IMR-90 (cell line): Measurements from ENCODE around the gene MBD3L5. TPM values are rescaled to one million over a fixed set of nuclear protein-coding genes. Genes with fewer than 3 reads are reported as not detected.
A peak's percentile ranks its signal among the peaks of the same experiment; 100 is the strongest.

Experiments used
- ATAC-seq: fragments of 200-7000 bp; cut with Tn5 transposase; 2 replicates; pipeline ENCODE4 v1.9.1; 2020; ENCODE audit warnings: low read depth, mild to moderate bottlenecking, moderate library complexity
- BruUV-seq: library from RNA; stranded (reverse); fragments of 400-500 nt; replicated peaks from 2 replicates; lab custom pipeline; 2021; lab: Mats Ljungman, UMichigan
- CTCF ChIA-PET: fragments of 300-600 bp; formaldehyde crosslinking; extraction: SDS; loops from one replicate; lab custom pipeline; 2021; ENCODE audit warnings: antibody characterized with exemption; lab: Yijun Ruan, JAX
- POLR2A ChIA-PET: fragments of 300-600 bp; sonication (Branson Sonifier 250); formaldehyde crosslinking; loops from one replicate; lab custom pipeline; 2022; ENCODE audit warnings: antibody characterized with exemption; ENCODE audit not compliant: unreplicated experiment; lab: Charles Lee
- DNase-seq: peaks from one replicate; pipeline ENCODE4 v3.0.0; 2013
- H2AFZ ChIP-seq: replicated peaks from 2 replicates; pipeline ENCODE3; 2013; ENCODE audit warnings: low read length, mild to moderate bottlenecking; ENCODE audit not compliant: poor library complexity
- H2AK5ac ChIP-seq: 2 replicates; pipeline ENCODE4 v1.6.1; 2013; ENCODE audit warnings: low read depth, low read length, inconsistent platforms
- H2AK9ac ChIP-seq: replicated peaks from 2 replicates; pipeline ENCODE3; 2013; ENCODE audit warnings: mild to moderate bottlenecking, low read depth, low read length, moderate library complexity; ENCODE audit not compliant: poor library complexity
- H2BK120ac ChIP-seq: 2 replicates; pipeline ENCODE4 v1.6.1; 2013; ENCODE audit warnings: low read depth, low read length, inconsistent platforms
- H2BK15ac ChIP-seq: 3 replicates; pipeline ENCODE4 v1.6.1; 2013; ENCODE audit warnings: low read depth, low read length, inconsistent platforms
- H2BK20ac ChIP-seq: 2 replicates; pipeline ENCODE4 v1.6.1; 2013; ENCODE audit warnings: low read depth, mild to moderate bottlenecking, inconsistent platforms, low read length, moderate library complexity
- H2BK5ac ChIP-seq: 2 replicates; pipeline ENCODE4 v1.6.1; 2013; ENCODE audit warnings: mild to moderate bottlenecking, low read depth, low read length, inconsistent platforms; ENCODE audit not compliant: poor library complexity, severe bottlenecking
- H3K14ac ChIP-seq: replicated peaks from 2 replicates; pipeline ENCODE4 v1.6.1; 2013; ENCODE audit warnings: low read depth, low read length, inconsistent platforms
- H3K18ac ChIP-seq: 2 replicates; pipeline ENCODE4 v1.6.1; 2013; ENCODE audit warnings: low read depth, low read length, control low read depth
- H3K23ac ChIP-seq: 2 replicates; pipeline ENCODE4 v1.6.1; 2013; ENCODE audit warnings: low read depth, low read length, inconsistent platforms
- H3K27ac ChIP-seq: 2 replicates; pipeline ENCODE4 v1.5.1; 2013; ENCODE audit warnings: mild to moderate bottlenecking, control low read depth, low read length; ENCODE audit not compliant: insufficient read depth
- H3K27me3 ChIP-seq: 2 replicates; pipeline ENCODE4 v1.6.1; 2013; ENCODE audit warnings: low read length; ENCODE audit not compliant: control insufficient read depth, insufficient read depth
- H3K36me3 ChIP-seq: 2 replicates; pipeline ENCODE4 v1.6.1; 2013; ENCODE audit warnings: low read length, mixed read lengths; ENCODE audit not compliant: control insufficient read depth, insufficient read depth
- H3K4ac ChIP-seq: 2 replicates; pipeline ENCODE4 v1.6.1; 2013; ENCODE audit warnings: low read depth, low read length, inconsistent platforms
- H3K4me1 ChIP-seq: 2 replicates; pipeline ENCODE4 v1.6.1; 2013; ENCODE audit warnings: low read length, mixed read lengths; ENCODE audit not compliant: control insufficient read depth, insufficient read depth
- H3K4me2 ChIP-seq: 2 replicates; pipeline ENCODE4 v1.6.1; 2013; ENCODE audit warnings: low read depth, mild to moderate bottlenecking, control low read depth, low read length, moderate library complexity
- H3K4me3 ChIP-seq: 2 replicates; pipeline ENCODE4 v1.5.1; 2013; ENCODE audit warnings: low read depth, mild to moderate bottlenecking, control low read depth, low read length, moderate library complexity; ENCODE audit not compliant: insufficient read depth
- H3K56ac ChIP-seq: 2 replicates; pipeline ENCODE4 v1.6.1; 2013; ENCODE audit warnings: low read length, inconsistent platforms; ENCODE audit not compliant: insufficient read depth; ENCODE audit errors: extremely low read depth
- H3K79me1 ChIP-seq, 2 experiments: 2 replicates each; pipeline ENCODE4 v1.6.1; 2013; ENCODE audit warnings: low read length in 2 of 2, inconsistent platforms in 1 of 2, low read depth in 1 of 2
- H3K9ac ChIP-seq: 2 replicates; pipeline ENCODE4 v1.6.1; 2013; ENCODE audit warnings: low read depth, low read length, control low read depth
- H3K9me1 ChIP-seq: 2 replicates; pipeline ENCODE4 v1.6.1; 2013; ENCODE audit warnings: low read length, inconsistent platforms; ENCODE audit not compliant: insufficient read depth
- H3K9me3 ChIP-seq: 2 replicates; pipeline ENCODE4 v1.6.1; 2013; ENCODE audit warnings: low read length; ENCODE audit not compliant: control insufficient read depth, insufficient read depth
- H4K20me1 ChIP-seq: 2 replicates; pipeline ENCODE4 v1.6.1; 2013; ENCODE audit warnings: low read length, inconsistent platforms; ENCODE audit not compliant: insufficient read depth
- H4K5ac ChIP-seq: 2 replicates; pipeline ENCODE4 v1.6.1; 2013; ENCODE audit warnings: mild to moderate bottlenecking, low read depth, low read length, control low read depth
- H4K8ac ChIP-seq, 2 experiments: 2 replicates each; pipeline ENCODE4 v1.6.1; 2013; ENCODE audit warnings: low read depth in 2 of 2, low read length in 2 of 2, control low read depth in 1 of 2, inconsistent platforms in 1 of 2
- H4K91ac ChIP-seq: 2 replicates; pipeline ENCODE4 v1.6.1; 2013; ENCODE audit warnings: low read depth, low read length, inconsistent platforms; ENCODE audit not compliant: insufficient read depth
- BHLHE40 ChIP-seq: fragments of 150-350 bp; IDR thresholded peaks from 2 replicates; pipeline ENCODE4 v1.6.1; 2016; ENCODE audit warnings: mild to moderate bottlenecking, low read depth, low read length
- CEBPB ChIP-seq: IDR thresholded peaks from 2 replicates; pipeline ENCODE4 v1.6.1; 2012; ENCODE audit warnings: low read depth, low read length, improper control_type of control experiment
- CHD1 ChIP-seq: IDR thresholded peaks from 2 replicates; pipeline ENCODE4 v1.6.1; 2012; ENCODE audit warnings: low read depth, low read length, improper control_type of control experiment
- MAFK ChIP-seq: IDR thresholded peaks from 2 replicates; pipeline ENCODE4 v1.6.1; 2012; ENCODE audit warnings: low read depth, low read length, improper control_type of control experiment
- MAZ ChIP-seq: IDR thresholded peaks from 2 replicates; pipeline ENCODE4 v1.6.1; 2012; ENCODE audit warnings: low read depth, mild to moderate bottlenecking, low read length, improper control_type of control experiment, moderate library complexity, borderline replicate concordance
- MXI1 ChIP-seq: IDR thresholded peaks from 2 replicates; pipeline ENCODE4 v1.6.1; 2012; ENCODE audit warnings: low read depth, mild to moderate bottlenecking, low read length, moderate library complexity, borderline replicate concordance
- NFE2L2 ChIP-seq: fragments of 150-350 bp; IDR thresholded peaks from 2 replicates; pipeline ENCODE4 v1.6.1; 2016; ENCODE audit warnings: low read depth, mild to moderate bottlenecking, low read length
- POLR2A ChIP-seq: IDR thresholded peaks from 2 replicates; pipeline ENCODE4 v1.6.1; 2012; ENCODE audit warnings: mild to moderate bottlenecking, low read depth, low read length
- RAD21 ChIP-seq: IDR thresholded peaks from 2 replicates; pipeline ENCODE4 v1.6.1; 2012; ENCODE audit warnings: low read length, improper control_type of control experiment
- RFX5 ChIP-seq: IDR thresholded peaks from 2 replicates; pipeline ENCODE4 v1.8.0; 2012; ENCODE audit warnings: low read depth, mild to moderate bottlenecking, low read length, moderate library complexity
- WGBS, 2 experiments: methylation state at CpG; one replicate each; pipeline versions ENCODE4 v1.1.5 to v1.1.7; 2013; ENCODE audit warnings: missing lambda C conversion rate in 2 of 2; ENCODE audit not compliant: insufficient read length in 1 of 2; ENCODE audit errors: extremely low coverage in 2 of 2; 5-methylcytosine and 5-hydroxymethylcytosine counted together
- dilution Hi-C: fragments of 300-500 bp; cut with HindIII; formaldehyde crosslinking; loops from one replicate; pipeline ENCODE4 v1.14.3; 2018; ENCODE audit warnings: low sequenced_read_pairs; ENCODE audit not compliant: unreplicated experiment
- in situ Hi-C: fragments of 300-500 bp; cut with MboI; formaldehyde crosslinking; loops from 3 replicates; pipeline ENCODE4 v1.14.3; 2019; ENCODE audit warnings: low sequenced_read_pairs, inconsistent platforms, mixed read lengths
- intact Hi-C: fragments of 100-400 bp; cut with micrococcal nuclease; formaldehyde crosslinking; loops from 2 replicates; pipeline ENCODE4 v1.10.0; 2022
- polyA plus RNA-seq, 3 experiments: library from polyadenylated mRNA; depleted of rRNA; stranded (reverse); fragments of >200 nt; gene quantifications; 2 replicates each; pipeline ENCODE4 v1.2.3, GENCODE V29; 2012; ENCODE audit warnings: low replicate concordance in 1 of 3
- total RNA-seq: library from RNA; depleted of rRNA; stranded (reverse); fragments of >200 nt; gene quantifications from 2 replicates; pipeline ENCODE4 v1.2.3, GENCODE V29; 2012
- TF ChIP-seq, protein P1 (sequence below): fragments of 150-350 bp; IDR thresholded peaks from 2 replicates; pipeline ENCODE4 v1.6.1; 2017; ENCODE audit warnings: mild to moderate bottlenecking, antibody characterized with exemption, low read length, low read depth
- TF ChIP-seq, protein P2 (sequence below): conservative IDR thresholded peaks from 2 replicates; pipeline ENCODE4 v1.5.1; 2012; ENCODE audit warnings: mild to moderate bottlenecking, low read depth, low read length, improper control_type of control experiment
- TF ChIP-seq, protein P3 (sequence below): fragments of 150-350 bp; IDR thresholded peaks from 2 replicates; pipeline ENCODE4 v1.6.1; 2016; ENCODE audit warnings: low read depth, mild to moderate bottlenecking, low read length, moderate library complexity, borderline replicate concordance

Gene MBD3L5
- total and polyA plus RNA-seq, 2 of the 4 experiments (the other 2 are of a cell fraction) = not detected

DNA sequence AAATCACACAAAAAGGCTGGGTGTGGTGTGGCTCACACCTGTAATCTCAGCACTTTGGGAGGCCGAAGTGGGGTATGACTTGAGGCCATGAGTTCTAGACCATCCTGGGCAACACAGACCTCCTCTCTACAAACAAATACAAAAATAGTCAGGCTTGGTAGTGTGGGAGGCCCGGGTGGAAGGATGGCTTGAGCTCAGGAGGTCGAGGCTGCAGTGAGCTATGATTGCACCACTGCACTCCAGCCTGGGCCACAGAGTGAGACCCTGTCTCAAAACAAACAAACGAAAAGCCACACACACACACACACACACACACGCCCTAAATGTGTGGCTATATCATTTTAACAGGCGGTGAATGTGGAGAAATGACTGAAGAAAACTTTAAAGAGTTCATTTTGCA, 38.2 kb downstream of the MBD3L5 start:
- H3K9me1 ChIP-seq = no peaks in the 10 kb centered on the region
- in situ Hi-C loops (no loop called here), intact Hi-C loops (loop anchor here (10.0 kb wide), 1 partner anchor 334 kb away; the partner anchor contains the start of genes GPR108 and TRIP10), dilution Hi-C loops (no loop called here)
- no peak for TF ChIP-seq CEBPB
- TF ChIP-seq, protein P1, sequence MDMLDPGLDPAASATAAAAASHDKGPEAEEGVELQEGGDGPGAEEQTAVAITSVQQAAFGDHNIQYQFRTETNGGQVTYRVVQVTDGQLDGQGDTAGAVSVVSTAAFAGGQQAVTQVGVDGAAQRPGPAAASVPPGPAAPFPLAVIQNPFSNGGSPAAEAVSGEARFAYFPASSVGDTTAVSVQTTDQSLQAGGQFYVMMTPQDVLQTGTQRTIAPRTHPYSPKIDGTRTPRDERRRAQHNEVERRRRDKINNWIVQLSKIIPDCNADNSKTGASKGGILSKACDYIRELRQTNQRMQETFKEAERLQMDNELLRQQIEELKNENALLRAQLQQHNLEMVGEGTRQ = no peak
- no peak for TF ChIP-seq RFX5
- TF ChIP-seq NFE2L2 = no peak
- TF ChIP-seq MAFK = no peak
- TF ChIP-seq, protein P2, sequence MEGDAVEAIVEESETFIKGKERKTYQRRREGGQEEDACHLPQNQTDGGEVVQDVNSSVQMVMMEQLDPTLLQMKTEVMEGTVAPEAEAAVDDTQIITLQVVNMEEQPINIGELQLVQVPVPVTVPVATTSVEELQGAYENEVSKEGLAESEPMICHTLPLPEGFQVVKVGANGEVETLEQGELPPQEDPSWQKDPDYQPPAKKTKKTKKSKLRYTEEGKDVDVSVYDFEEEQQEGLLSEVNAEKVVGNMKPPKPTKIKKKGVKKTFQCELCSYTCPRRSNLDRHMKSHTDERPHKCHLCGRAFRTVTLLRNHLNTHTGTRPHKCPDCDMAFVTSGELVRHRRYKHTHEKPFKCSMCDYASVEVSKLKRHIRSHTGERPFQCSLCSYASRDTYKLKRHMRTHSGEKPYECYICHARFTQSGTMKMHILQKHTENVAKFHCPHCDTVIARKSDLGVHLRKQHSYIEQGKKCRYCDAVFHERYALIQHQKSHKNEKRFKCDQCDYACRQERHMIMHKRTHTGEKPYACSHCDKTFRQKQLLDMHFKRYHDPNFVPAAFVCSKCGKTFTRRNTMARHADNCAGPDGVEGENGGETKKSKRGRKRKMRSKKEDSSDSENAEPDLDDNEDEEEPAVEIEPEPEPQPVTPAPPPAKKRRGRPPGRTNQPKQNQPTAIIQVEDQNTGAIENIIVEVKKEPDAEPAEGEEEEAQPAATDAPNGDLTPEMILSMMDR = no peak
- TF ChIP-seq, protein P3, sequence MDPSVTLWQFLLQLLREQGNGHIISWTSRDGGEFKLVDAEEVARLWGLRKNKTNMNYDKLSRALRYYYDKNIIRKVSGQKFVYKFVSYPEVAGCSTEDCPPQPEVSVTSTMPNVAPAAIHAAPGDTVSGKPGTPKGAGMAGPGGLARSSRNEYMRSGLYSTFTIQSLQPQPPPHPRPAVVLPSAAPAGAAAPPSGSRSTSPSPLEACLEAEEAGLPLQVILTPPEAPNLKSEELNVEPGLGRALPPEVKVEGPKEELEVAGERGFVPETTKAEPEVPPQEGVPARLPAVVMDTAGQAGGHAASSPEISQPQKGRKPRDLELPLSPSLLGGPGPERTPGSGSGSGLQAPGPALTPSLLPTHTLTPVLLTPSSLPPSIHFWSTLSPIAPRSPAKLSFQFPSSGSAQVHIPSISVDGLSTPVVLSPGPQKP = no peak
- no peak for TF ChIP-seq POLR2A
- no peak for TF ChIP-seq MXI1
- no peak for TF ChIP-seq MAZ
- TF ChIP-seq RAD21 = no peak
- TF ChIP-seq CHD1 = no peak
- no peak for TF ChIP-seq BHLHE40
- ATAC-seq (no peak), DNase-seq (no peak)
- peak overlapping the region; percentile 99 for H2AFZ ChIP-seq
- WGBS, 2 experiments = no CpG with 5 or more reads among the region's 6 CpGs
- no peak overlapping the region for H3K23ac ChIP-seq
- H3K79me1 ChIP-seq = peaks cover 11 to 18% of the 10 kb centered on the region in 2 experiments
- H3K4me2 ChIP-seq = no peak overlapping the region
- BruUV-seq = no TSS peak
- no peak overlapping the region; the same call in 1 of the 2 replicates for H4K5ac ChIP-seq
- ChIA-PET POLR2A (no interaction called here), CTCF (interaction anchor here (0.6 kb wide), 1 partner anchor 79 kb away, joined by 3 read pairs; no protein-coding TSS in a partner anchor)
- H3K9me3 ChIP-seq = peaks cover 2% of the 10 kb centered on the region; the same call in 1 of the 2 replicates
- no peak overlapping the region for H2AK9ac ChIP-seq
- no peak overlapping the region for H3K9ac ChIP-seq
- 0 out of 2 replicates have a peak overlapping the region, but pooled peaks have one; percentile 43 for H3K4ac ChIP-seq
- no peak overlapping the region for H3K4me3 ChIP-seq
- H4K20me1 ChIP-seq = no peaks in the 10 kb centered on the region
- H2BK120ac ChIP-seq = no peak overlapping the region
- no peak overlapping the region for H2AK5ac ChIP-seq
- H3K27me3 ChIP-seq = no peaks in the 10 kb centered on the region
- H3K4me1 ChIP-seq = no peaks in the 10 kb centered on the region
- no peak overlapping the region for H2BK5ac ChIP-seq
- H3K27ac ChIP-seq = no peak overlapping the region
- H4K8ac ChIP-seq = peak overlapping the region; percentile 68 to 76
- no peak overlapping the region for H2BK15ac ChIP-seq
- peaks cover 15% of the 10 kb centered on the region for H3K36me3 ChIP-seq
- H4K91ac ChIP-seq = 0 out of 2 replicates have a peak overlapping the region, but pooled peaks have one; percentile 27
- H3K14ac ChIP-seq = no peak overlapping the region
- H3K18ac ChIP-seq = no peak overlapping the region
- no peak overlapping the region for H2BK20ac ChIP-seq
- no peak overlapping the region for H3K56ac ChIP-seq
